ENCODE measurements around the gene RHOT1. TPM values are rescaled to one million over a fixed set of nuclear protein-coding genes. Genes with fewer than 3 reads are reported as not detected.
"Not testable (repeated sequence)": the region's sequence is repeated elsewhere in the genome, so short reads cannot be mapped to it uniquely, and the experiment has no call there.

The RHOT1 gene
- total RNA-seq, 1 donor from 2014 or later = 36.1 TPM

DNA sequence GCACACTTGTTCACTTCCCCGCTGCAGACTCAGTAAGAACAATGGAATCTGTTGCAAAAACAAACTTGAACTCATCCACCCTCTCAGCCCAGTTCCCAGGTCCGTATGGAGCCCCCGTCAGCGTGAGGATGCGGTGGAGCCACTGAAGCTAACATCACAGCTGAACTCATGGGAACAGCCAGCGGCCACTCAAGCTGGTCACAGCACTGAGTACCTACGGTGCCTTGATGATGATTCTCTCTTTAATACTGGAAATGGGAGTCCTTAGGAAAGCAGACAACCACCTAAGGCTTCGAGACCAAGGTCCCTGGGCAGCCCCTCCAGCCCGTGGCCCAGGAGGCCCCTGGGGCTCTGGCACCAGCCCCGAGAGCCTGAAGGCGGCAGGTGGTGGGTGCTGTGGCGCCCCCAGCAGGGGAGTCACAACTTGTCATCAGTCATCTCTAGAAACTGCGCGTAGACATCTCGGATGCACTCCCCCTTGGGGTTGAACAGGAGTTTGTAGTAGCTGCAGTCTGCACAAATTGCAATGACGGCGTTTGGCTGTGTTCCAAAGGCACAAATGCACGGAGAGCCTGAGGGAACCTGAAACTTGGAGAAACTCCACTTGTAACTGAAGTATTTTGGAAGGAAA is 31.0 kb upstream of the RHOT1 start:
- Mint-ChIP-seq H3K4me1 (ENCODE audit: low read depth, unreplicated experiment) (no peaks in the 10 kb centered on the region), H3K9me3 (ENCODE audit: unreplicated experiment) (no peaks in the 10 kb centered on the region), H3K27me3 (ENCODE audit: unreplicated experiment) (peaks cover 1% of the 10 kb centered on the region), H3K36me3 (ENCODE audit: unreplicated experiment) (no peaks in the 10 kb centered on the region), H3K4me3 (ENCODE audit: unreplicated experiment) (no peak overlapping the region), H3K27ac (ENCODE audit: unreplicated experiment) (no peak overlapping the region)
- peak; percentile 40 for DNase-seq
- TF ChIP-seq, protein P1, sequence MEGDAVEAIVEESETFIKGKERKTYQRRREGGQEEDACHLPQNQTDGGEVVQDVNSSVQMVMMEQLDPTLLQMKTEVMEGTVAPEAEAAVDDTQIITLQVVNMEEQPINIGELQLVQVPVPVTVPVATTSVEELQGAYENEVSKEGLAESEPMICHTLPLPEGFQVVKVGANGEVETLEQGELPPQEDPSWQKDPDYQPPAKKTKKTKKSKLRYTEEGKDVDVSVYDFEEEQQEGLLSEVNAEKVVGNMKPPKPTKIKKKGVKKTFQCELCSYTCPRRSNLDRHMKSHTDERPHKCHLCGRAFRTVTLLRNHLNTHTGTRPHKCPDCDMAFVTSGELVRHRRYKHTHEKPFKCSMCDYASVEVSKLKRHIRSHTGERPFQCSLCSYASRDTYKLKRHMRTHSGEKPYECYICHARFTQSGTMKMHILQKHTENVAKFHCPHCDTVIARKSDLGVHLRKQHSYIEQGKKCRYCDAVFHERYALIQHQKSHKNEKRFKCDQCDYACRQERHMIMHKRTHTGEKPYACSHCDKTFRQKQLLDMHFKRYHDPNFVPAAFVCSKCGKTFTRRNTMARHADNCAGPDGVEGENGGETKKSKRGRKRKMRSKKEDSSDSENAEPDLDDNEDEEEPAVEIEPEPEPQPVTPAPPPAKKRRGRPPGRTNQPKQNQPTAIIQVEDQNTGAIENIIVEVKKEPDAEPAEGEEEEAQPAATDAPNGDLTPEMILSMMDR (IDR thresholded peaks at IDR 0.05; ENCODE audit: partially characterized antibody, unreplicated experiment) = peak; percentile 26

DNA sequence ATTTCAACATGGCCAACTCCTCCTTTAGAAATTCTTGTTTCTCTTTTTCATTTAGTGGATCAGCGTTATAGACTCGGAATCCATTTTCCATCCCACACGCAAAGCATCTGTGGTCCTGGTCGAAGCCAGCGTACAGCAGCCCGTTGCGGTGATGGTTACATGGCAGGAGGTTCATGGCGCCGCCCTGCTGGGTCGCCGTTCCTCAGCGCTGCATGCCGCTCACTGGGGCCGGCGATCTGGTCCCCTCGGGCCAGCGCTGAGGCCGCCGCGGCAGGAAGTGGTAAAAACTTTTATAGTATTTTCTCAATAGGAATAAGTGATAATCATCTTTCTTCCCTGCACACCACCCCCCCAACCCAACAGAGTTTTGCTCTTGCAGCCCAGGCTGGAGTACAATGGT is 29.9 kb upstream of the RHOT1 start:
- no peak for DNase-seq
- Mint-ChIP-seq H3K4me1 (ENCODE audit: low read depth, unreplicated experiment) (peaks cover 2% of the 10 kb centered on the region), H3K36me3 (ENCODE audit: unreplicated experiment) (no peaks in the 10 kb centered on the region), H3K27ac (ENCODE audit: unreplicated experiment) (no peak overlapping the region), H3K27me3 (ENCODE audit: unreplicated experiment) (no peaks in the 10 kb centered on the region), H3K9me3 (ENCODE audit: unreplicated experiment) (peaks cover 2% of the 10 kb centered on the region), H3K4me3 (ENCODE audit: unreplicated experiment) (no peak overlapping the region)
- TF ChIP-seq, protein P1 (IDR thresholded peaks at IDR 0.05; ENCODE audit: partially characterized antibody, unreplicated experiment) = no peak

DNA sequence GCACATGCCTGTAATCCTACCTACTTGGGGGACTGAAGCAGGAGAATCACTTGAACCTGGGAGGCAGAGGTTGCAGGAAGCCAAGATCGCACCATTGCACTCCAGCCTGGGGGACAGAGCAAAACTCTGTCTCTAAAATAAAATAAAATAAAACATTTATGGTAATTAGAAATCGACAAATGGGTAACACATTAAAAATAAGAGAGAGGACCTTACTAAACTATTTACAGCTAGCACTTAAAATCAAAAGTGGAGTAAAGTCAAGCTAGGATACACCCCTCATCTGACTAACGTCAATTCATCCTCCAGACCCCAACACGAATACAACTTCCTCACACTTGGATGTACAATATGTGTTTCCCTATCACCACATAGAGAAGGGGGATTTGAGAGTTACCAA is 27.8 kb upstream of the RHOT1 start:
- Mint-ChIP-seq H3K27me3 (ENCODE audit: unreplicated experiment) (no peaks in the 10 kb centered on the region), H3K36me3 (ENCODE audit: unreplicated experiment) (no peaks in the 10 kb centered on the region), H3K9me3 (ENCODE audit: unreplicated experiment) (peaks cover 2% of the 10 kb centered on the region), H3K27ac (ENCODE audit: unreplicated experiment) (no peak overlapping the region), H3K4me1 (ENCODE audit: low read depth, unreplicated experiment) (peaks cover 2% of the 10 kb centered on the region), H3K4me3 (ENCODE audit: unreplicated experiment) (no peak overlapping the region)
- no peak for DNase-seq
- TF ChIP-seq, protein P1 (IDR thresholded peaks at IDR 0.05; ENCODE audit: partially characterized antibody, unreplicated experiment) = no peak

DNA sequence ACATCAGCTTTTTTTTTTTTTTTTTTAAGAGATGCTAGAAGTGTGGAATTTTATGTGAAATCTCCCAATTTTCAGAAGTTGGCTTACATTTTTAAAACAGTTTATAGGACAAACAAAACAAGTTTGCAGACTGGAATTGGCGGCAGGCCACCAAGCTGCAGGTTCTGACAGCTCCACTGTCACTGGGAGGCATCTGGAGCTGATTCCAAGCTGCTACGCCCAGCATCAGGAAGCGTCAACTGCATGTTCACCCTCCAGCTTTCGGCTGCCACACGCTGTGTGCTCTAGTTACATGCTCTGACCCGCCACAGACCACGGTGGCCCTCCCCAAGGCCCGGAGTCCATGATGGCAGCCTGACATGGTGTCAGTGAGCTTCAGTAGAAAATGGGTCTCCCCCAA is 26.8 kb upstream of the RHOT1 start:
- not testable (repeated sequence) for H3K36me3 Mint-ChIP-seq (ENCODE audit: unreplicated experiment); H3K4me1 Mint-ChIP-seq (ENCODE audit: low read depth, unreplicated experiment); H3K27me3 Mint-ChIP-seq (ENCODE audit: unreplicated experiment); DNase-seq; H3K27ac Mint-ChIP-seq (ENCODE audit: unreplicated experiment); H3K9me3 Mint-ChIP-seq (ENCODE audit: unreplicated experiment); H3K4me3 Mint-ChIP-seq (ENCODE audit: unreplicated experiment)

DNA sequence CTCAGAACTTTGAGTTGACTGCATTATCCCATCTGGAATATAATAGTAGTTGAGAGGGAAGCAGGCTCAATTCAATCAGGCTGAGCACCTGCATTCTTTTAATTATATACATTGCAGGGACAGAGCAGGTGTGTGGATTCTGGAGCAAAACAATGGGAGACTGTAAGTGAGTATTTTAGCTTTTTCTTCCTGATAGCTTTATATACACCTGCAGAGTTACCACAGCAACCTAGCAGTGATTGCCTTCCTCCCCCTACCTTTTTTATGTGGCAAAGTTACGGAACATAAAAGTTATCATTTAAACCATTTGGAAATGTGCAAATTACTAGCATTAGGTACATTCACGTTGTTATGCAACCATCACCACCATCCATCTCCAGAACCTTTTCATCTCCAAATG is 25.4 kb upstream of the RHOT1 start:
- no peaks in the 10 kb centered on the region for H3K36me3 Mint-ChIP-seq (ENCODE audit: unreplicated experiment)
- H3K4me3 Mint-ChIP-seq (ENCODE audit: unreplicated experiment) = no peak overlapping the region
- peaks cover 2% of the 10 kb centered on the region for H3K27me3 Mint-ChIP-seq (ENCODE audit: unreplicated experiment)
- peaks cover 2% of the 10 kb centered on the region for H3K4me1 Mint-ChIP-seq (ENCODE audit: low read depth, unreplicated experiment)
- TF ChIP-seq, protein P1 (IDR thresholded peaks at IDR 0.05; ENCODE audit: partially characterized antibody, unreplicated experiment) = no peak
- peaks cover 2% of the 10 kb centered on the region for H3K9me3 Mint-ChIP-seq (ENCODE audit: unreplicated experiment)
- H3K27ac Mint-ChIP-seq (ENCODE audit: unreplicated experiment) = no peak overlapping the region
- no peak for DNase-seq

Measured in glutamatergic neuron (in vitro differentiated cells).